GM18909 (cell line): ENCODE measurements around the gene NDUFB11.
"Not testable (repeated sequence)": the region's sequence is repeated elsewhere in the genome, so short reads cannot be mapped to it uniquely, and the experiment has no call there.

ENCODE experiments used
- ATAC-seq: cut with Tn5 transposase; IDR thresholded peaks from one replicate; pipeline ENCODE4 v1.9.1; 2021; ENCODE audit warnings: mild to moderate bottlenecking; ENCODE audit not compliant: unreplicated experiment, poor library complexity

The NDUFB11 gene

DNA sequence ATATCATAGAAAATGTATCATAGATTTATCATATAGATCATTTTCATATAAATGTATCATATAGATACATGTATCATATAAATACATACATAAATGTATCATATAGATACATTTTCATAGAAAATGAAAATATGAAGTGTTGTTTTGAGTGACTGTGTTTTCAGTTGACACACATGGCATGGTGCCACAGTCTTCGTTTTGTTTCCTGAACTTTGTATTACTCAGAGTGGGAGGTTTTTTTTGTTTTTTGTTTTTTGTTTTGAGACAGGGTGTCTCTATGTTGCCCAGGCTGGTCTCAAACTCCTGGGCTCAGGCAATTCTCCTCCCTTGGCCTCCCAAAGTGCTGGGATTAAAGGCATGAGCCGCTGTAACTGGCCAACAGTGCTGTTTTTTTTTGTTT, 4.4 kb upstream of the NDUFB11 start:
- no peak for ATAC-seq

DNA sequence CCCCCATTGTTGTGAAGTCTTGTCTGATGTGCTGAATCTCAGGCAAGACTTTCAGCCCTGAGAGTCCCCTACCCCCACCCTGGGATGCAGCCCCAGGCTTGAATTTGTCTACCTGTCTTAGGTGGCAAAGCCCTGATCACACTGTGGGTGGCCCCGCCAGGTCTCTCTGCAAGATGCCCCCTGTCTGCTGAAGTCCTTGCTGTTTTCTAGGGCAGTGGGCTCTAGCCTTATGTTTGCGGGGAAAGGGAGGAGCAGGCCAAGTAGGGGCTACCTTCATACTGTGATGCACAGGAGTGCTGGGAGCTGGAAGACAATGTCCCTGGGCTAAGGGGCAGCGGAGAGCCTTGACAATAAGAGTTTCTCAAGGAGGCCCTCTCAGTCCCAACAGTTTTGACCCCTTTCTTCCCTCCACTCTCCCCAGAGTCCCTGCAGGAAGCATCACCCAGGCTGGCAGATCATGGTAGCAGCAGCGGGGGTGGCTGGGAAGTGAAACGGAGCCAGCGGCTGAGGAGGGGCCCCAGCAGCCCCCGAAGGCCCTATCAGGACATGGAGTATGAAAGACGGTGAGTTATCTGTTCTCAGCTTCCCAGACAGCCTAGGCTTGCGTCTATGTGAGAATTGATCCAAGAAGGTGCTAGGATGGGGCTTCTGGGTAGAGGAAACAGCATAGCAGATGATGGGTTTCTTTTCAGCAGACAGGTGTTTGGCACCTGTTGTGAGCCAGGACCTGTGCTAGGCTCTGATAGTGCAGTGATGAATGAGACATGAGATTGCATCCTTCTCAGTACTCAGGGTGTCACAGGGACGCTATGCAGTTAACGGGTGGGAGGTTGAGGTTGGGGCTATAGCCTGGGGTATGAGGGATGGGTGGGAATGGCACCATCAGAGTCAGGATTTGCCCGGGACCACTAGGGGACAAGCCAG, 2.7 kb upstream of the NDUFB11 start:
- no peak for ATAC-seq

DNA sequence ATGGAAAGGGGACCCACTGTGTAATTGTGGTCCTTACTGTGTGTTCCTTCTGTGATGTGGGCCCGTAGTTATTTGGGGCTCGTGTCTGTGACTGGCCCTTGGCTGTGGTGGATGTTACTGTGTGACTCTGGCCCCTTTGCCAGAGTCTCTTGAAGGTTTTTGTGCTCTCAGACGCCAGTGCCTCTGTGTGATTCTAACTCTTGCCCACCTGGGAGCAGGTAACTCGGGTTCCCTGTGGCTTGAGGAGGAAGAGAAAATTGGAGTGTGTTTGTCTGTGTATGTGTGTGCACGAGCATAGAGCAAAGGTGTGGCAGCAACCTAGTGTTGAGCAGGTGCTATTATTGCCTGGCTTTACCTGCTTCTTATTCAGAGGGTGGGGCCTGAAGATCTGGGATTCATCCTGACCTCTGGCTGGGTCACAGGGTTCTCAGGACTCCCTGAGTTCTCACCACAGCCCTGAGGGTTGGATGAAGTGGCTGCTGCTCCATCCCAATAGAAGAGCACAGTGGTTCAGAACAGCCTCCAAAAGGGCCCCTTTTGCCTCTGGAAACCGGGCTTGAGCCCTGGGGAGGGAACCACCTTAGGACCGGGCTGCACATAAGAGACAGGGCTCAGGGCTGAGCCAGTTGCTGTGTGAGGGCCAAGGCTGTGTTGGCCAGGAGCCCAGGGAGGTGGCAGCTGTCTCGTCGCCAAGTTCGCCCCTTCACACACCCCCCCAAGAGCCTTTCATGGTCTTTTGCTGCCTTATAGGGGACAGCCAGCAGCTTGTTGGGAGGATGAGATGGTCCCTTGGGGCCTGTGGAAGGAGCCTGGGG, 1.8 kb upstream of the NDUFB11 start:
- ATAC-seq, result no peak

DNA sequence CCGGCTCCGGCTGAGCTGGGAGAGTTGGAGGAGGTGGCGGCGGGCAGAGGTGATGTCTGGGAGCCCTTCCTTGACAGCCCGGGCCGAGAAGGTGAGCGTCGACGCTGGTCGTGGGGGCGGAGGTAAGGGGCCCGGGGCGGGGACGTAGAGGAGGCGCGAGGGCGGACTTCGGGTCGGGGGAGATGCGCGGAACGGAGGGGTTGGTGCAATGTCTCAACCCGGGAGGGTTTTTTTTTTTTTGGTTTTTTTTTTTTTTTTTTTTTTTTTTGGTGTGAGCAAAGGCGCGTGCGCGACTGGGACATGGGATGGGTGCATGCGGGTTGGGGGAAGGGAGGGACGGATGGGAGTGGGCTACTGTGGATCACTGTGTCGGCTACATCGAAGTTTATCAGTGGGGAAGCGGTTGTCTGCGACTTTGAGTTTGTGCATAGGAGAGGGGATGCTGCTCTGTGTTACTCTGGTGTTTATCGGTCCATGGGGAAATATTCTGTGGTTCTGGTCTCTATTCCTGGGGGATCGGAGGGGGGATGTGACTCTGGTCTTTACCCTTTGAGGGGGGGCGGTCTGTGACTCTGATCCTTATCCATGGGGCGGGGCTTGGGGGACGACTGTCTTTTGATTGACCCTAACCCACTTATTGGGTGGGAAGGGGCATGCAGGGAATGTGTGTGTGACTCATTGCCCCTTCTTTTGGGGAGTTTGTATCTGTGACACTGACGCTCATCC, 1.1 kb upstream of the NDUFB11 start:
- peak; percentile 24 for ATAC-seq

DNA sequence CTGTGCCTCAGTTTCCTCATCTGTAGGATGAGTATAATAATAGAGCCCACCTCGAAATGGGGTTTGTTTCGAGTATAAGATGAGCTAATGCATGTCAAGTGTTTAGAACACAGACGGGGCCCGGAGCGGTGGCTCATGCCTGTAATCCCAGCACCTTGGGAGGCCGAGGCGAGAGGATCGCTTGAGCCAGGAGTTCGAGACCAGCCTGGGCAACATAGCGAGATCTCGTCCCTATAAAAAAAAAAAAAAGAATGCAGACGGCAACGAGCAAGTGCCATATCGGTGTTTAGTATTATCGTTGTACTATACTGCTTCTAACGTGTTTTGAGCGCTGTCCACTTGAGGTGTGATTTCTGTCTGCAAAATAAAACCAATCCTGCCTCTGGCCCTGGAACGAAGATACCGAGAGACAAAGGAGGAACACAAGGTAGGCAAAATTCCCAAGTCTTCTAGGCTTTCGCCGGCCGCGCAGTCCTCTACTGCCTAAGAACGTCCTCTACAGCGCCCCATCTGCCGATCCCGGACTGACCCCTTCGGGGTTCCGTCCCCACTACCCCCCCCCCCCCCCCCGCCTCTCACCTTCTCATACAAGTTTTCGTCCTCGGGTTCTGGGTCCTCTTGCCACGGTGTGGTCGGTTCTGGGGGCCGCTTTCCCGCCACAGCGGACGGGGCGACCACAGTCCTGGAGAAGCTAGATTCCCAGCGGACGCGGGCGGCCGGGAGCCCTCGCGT, 442 bp downstream of the NDUFB11 start:
- ATAC-seq, result peak; percentile 4

DNA sequence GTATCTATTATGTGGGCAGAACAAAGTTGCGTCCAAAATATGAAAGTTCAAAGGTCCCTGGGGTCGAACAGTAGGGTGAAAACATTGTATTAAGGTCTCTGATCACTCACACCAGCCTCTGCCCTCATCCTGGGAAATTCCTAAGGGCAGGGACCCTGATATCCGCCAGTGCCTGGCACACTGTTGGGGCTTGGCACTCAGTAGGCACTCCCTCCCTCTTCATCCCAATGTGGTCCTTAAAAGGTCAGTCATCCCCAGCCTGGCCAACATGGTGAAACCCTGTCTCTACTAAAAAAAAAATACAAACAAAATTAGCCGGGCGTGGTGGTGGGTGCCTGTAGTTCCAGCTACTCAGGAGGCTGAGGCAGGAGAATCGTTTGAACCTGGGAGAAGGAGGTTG, 6.3 kb downstream of the NDUFB11 start:
- ATAC-seq, result no peak

DNA sequence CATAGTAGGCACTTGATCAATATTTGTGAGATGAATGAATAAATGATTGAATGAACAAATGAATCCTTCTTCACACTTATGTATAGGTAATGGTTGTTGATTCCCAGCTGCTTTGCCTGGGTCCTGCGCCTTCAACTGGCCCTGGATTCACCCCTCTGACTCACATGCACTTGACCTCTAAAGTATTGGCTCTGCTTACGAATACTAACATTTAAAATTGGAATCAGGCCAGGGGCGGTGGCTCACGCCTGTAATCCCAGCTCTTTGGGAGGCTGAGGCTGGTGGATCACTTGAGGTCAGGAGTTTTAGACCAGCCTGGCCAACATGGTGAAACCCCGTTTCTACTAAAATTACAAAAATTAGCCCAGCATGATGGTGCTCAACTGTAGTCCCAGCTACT, 8.9 kb downstream of the NDUFB11 start:
- not testable (repeated sequence) for ATAC-seq

DNA sequence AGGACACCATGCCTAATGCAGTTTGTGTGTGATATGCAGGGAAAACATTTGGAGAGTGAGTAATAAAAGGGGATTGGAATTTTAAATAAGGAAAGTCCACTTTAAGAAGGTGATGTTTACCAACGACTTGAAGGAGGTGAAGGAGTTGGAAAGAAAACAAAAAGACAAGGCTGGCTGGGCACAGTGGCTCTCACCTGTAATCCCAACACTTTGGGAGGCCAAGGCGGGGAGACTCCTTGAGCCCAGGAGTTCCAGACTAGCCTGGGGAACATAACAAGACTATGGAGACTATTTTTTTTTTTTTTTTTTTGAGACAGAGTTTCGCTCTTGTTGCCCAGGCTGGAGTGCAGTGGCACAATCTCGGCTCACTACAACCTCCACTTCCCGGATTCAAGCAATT, 11.0 kb downstream of the NDUFB11 start:
- no peak for ATAC-seq

DNA sequence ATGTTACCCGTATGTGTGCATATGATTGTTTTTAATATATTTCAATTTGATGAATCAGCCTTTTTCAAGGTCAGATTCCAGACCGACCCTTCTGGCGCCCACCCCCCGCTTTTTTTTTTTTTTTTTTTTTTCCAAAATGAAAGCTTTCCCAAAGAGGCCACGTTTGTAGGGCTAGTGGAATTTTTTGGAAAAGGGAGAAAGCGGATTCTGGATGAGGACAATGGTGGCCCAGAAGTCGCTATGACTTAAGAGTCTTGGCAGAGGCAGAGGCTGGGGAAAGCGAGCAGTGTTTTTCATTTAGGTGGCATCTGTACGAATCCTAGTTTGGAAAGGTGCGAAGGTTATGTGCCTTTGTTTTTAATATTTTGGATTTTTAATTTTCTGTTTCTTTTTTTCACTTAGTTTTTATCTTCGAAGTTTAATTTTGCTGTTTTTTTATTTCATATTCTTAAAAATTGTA, 14.6 kb downstream of the NDUFB11 start:
- no peak for ATAC-seq

DNA sequence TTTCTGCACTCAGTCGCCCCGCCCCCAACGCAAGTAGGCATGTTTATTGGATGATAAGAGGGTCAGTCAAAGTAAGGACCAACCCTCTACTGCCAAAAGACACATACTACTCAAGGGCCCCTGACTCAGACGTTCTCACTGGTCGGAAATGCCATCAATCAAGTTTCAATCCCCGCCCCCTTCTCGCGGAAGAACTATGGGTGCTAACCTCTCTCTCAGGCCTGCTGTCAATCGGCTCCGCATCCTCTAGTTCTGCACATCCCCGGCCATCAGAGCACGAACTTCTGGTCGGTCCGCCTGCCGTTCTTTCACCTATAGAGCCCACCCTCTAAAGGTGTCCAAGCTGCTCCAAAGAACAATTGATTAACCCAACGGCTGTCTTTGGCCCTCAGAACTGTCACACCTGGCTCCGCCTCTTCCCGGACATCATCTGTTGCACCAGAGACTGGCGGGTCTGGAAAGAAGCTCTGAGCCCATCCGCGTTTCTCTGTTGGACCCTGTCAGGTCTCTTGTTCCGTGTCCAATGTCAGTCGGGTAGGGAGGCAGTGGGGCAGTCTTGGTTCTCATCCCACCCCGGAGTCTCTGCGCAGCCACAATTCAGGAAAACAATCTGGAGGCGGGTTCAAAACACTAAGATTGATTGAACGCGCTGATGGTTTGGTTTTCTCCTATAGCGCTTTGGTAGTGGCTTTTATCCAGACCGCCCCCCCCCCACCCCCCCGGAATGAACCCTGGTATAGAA, 15.2 kb downstream of the NDUFB11 start:
- peak; percentile 98 for ATAC-seq

DNA sequence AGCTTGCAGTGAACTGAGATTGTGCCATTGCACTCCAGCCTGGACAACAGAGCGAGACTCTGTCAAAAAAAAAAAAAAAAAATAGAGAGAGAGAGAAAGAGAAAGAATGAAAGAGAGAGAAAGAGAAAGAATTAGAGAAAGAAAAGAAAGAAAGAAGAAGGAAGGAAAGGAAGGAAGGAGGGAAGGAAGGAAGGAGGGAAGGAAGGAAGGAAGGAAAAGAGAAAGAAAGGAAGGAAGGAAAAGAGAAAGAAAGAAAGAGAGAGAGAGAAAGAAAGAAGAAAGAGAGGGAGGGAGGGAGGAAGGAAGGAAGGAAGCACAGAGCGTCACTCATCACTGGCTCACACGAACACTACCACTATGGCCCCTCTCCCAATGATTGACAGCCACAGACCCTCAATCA, 20.0 kb downstream of the NDUFB11 start:
- ATAC-seq, result not testable (repeated sequence)

DNA sequence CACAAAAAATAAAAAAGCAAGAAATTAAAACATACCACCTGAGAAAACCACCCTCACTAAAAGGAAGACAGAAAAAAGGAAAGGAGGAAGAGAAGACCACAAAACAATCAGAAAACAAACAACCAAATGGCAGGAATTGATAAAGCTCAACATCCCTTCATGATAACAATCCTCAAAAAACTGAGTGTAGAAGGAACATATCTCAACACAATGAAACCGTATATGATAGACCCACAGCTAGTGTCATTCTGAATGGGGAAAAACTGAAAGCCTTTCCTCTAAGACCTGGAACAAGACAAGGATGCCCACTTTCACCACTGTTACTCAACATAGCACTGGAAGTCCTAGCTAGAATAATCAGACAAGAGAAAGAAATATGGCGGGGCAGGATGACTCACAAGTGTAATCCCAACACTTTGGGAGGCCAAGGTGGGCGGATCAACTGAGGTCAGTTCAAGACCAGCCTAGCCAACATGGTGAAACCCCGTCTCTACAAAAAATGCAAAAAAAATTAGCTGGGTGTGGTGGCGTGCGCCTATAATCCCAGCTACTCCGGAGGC, 27.9 kb downstream of the NDUFB11 start:
- not testable (repeated sequence) for ATAC-seq

DNA sequence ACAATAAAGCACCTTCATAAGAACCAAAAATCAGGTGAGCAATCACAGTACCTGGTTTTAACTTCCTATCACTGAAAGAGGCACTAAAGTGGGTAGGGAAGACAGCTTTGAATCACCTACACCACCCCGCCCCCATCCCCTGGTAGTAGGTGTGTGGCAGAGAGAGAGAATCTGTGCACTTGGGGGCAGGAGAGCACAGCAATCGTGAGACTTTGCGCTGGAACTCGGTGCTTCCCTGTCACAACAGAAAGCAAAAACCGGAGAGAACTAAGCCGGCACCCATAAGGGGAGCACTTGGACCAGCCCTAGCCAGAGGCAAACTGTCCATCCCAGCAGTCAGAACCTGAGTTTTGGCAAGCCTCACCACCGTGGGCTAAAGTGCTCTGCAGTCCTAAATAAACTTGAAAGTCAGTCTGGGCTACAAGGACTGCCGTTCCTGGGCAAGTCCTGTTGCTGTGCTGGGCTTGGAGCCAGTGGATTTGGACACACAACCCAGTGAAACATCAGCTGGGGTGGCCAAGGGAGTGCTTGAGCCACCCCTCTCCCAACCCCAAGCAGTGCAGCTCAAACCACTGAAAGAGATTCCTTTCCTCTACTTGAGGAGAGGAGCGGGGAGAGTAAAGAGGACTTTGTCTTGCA, 32.1 kb downstream of the NDUFB11 start:
- no peak for ATAC-seq

DNA sequence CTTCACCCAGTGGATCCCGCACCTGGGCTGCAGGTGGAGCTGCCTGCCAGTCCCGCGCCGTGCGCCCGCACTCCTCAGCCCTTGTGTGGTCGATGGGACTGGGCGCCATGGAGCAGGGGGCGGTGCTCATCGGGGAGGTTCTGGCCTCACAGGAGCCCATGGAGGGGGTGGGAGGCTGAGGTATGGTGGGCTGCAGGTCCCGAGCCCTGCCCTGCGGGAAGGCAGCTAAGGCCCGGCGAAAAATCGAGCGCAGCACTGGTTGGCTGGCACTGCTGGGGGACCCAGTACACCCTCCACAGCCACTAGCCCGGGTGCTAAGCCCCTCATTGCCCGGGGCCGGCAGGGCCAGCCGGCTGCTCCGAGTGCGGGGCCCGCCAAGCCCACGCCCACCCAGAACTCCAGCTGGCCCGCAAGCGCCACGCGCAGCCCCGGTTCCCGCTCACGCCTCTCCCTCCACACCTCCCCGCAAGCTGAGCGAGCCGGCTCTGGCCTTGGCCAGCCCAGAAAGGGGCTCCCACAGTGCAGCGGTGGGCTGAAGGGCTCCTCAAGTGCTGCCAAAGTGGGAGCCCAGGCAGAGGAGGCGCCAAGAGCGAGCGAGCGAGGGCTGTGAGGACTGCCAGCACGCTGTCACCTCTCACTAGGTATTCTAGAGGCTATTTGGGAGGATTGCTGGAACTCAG, 33.4 kb downstream of the NDUFB11 start:
- ATAC-seq, result not testable (repeated sequence)

DNA sequence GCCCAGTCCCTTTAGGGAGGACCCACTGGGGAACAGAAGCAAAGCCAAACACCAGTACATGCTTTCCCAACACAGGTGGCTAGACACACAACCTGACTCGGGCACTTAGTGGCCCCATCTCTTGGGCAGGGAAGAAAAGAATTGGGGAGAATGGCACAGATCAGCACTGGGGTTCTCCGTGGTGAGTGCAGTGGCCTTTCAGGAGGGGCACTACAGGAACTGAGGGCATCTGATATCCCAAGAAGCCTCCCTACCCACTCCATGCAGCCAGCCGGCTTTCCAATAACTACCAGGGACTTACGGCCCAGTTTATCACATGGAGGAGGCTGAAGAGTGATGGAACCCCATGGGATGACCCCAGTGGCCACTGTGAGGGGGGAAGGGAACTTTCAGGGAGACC, 43.3 kb downstream of the NDUFB11 start:
- ATAC-seq, result no peak

DNA sequence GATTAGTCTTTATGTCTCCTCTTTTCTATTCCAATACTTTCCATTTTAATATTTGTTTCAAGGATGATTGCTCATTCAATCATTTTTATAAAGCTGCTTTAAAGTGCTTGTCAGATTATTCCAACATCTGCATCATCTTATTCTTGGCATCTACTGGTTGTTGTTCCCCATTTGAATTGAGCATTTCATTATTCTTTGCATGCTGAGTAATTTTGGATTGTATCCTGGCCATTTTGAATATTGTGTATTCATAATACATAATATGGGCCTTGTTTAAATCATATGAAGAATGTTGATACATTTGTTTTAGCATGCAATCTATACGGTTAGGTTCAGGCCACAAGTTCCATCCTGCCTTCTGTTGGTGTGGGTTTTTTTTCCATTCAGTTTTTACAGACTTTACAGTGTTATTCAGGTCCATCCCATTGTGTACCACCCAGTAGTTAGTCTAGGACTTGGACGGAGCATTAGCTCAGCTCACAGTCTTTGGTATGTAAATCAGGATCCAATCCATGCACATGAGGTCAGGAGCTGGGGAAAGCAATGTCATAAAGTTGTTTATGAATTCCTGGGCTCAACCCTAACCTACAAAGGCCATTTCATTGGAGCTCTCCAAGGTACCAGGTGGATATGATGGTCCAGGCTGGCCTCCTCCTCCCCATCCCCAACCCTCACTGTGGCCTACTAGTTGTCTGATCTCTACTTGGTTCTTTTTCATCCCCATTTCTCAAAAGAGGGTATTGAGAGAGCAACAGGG, 46.0 kb downstream of the NDUFB11 start:
- ATAC-seq, result no peak

DNA sequence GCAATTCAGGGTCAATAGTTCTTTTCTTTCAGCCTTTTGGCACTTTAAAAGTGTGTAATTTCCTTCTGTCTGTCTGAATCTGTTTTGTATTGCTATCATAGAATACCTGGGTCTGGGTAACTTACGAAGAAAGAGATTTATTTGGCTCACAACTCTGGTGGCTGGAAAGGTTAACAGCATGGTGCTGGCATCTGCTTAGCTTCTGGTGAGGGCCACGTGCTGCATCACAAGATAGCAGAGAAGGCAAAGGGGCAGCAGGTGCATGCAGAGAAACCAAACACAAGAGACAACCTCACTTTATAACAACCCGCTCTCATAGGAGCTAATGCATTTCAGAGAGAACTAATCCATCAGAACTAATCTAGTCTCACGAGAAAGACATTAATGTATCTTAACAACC, 47.5 kb downstream of the NDUFB11 start:
- no peak for ATAC-seq
